HG02610 (cell line): ENCODE results near the gene CTIF.
"Not testable (repeated sequence)": the region's sequence is repeated elsewhere in the genome, so short reads cannot be mapped to it uniquely, and the experiment has no call there.

Source experiments
- ATAC-seq: cut with Tn5 transposase; IDR thresholded peaks from one replicate; pipeline ENCODE4 v1.9.1; 2021; ENCODE audit warnings: mild to moderate bottlenecking, moderate library complexity; ENCODE audit not compliant: unreplicated experiment

Gene CTIF

GRCh38 chr18:48638896-48639771, 100.3 kb downstream of the CTIF start:
- ATAC-seq: no peak

GRCh38 chr18:48639772-48640432, 101.1 kb downstream of the CTIF start:
- ATAC-seq: no peak

- ATAC-seq: no peak
Observed at GRCh38 chr18:48640566-48641270, 101.9 kb downstream of the CTIF start.

- no peak for ATAC-seq
Observed at GRCh38 chr18:48641981-48642380, 103.2 kb downstream of the CTIF start.

- no peak for ATAC-seq
Observed at GRCh38 chr18:48642503-48642902, 103.7 kb downstream of the CTIF start.

GRCh38 chr18:48643262-48643661, 104.4 kb downstream of the CTIF start:
- ATAC-seq: no peak

- no peak for ATAC-seq
Observed at GRCh38 chr18:48644029-48644428, 105.2 kb downstream of the CTIF start.

- no peak for ATAC-seq
Observed at GRCh38 chr18:48645427-48646002, 106.7 kb downstream of the CTIF start.

- ATAC-seq: no peak
Observed at GRCh38 chr18:48646976-48647375, 108.1 kb downstream of the CTIF start.

- no peak for ATAC-seq
Observed at GRCh38 chr18:48649231-48649630, 110.4 kb downstream of the CTIF start.

GRCh38 chr18:48654591-48654990, 115.8 kb downstream of the CTIF start:
- ATAC-seq: not testable (repeated sequence)

GRCh38 chr18:48655508-48655907, 116.7 kb downstream of the CTIF start:
- no peak for ATAC-seq

GRCh38 chr18:48656176-48656575, 117.3 kb downstream of the CTIF start:
- no peak for ATAC-seq

GRCh38 chr18:48656582-48656981, 117.8 kb downstream of the CTIF start:
- no peak for ATAC-seq

GRCh38 chr18:48657447-48658120, 118.8 kb downstream of the CTIF start:
- ATAC-seq: no peak

GRCh38 chr18:48658721-48659120, 119.9 kb downstream of the CTIF start:
- no peak for ATAC-seq

GRCh38 chr18:48659188-48660009, 120.6 kb downstream of the CTIF start:
- ATAC-seq: no peak

GRCh38 chr18:48660346-48661228, 121.8 kb downstream of the CTIF start:
- no peak for ATAC-seq

GRCh38 chr18:48661421-48661820, 122.6 kb downstream of the CTIF start:
- ATAC-seq: no peak
